GM21825 (cell line): ENCODE results near the gene IL22RA1.

Experiments
- ATAC-seq: cut with Tn5 transposase; IDR thresholded peaks from one replicate; pipeline ENCODE4 v1.9.1; 2021; ENCODE audit warnings: mild to moderate bottlenecking, moderate library complexity; ENCODE audit not compliant: unreplicated experiment

The IL22RA1 gene

DNA sequence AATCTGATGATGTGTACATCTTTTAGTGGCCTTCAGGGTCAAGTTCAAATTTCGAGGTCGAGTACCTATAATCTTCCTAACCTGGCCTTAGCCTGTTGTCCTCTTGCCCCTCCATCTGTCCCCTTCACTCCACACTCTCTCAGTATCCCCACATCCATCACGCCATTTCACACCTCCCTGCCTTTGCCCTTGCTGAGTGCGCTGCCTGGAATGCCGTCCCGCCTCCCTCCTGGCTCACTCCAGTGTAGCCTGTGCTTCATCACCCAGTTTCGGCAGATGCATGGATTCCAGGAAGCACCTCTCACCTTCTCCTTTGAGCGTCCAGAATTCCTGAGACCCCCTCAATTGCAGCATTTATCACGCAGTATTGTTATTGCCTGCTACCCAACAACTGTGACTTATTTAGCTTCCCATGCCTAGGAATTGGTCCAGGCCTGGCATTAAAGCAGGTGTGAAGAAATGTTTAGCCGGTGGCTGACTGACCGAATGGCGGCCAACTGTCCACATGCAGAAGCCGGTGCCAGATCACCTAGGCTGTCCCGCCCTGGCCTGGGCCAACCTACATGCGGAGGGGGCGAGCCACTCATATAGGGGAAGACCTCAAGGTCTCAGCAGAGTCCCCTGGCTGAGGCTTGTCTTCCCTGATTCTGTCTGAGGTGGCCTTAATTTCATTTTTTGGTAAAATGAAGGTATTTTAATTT, 65.5 kb downstream of the IL22RA1 start:
- ATAC-seq: no peak

DNA sequence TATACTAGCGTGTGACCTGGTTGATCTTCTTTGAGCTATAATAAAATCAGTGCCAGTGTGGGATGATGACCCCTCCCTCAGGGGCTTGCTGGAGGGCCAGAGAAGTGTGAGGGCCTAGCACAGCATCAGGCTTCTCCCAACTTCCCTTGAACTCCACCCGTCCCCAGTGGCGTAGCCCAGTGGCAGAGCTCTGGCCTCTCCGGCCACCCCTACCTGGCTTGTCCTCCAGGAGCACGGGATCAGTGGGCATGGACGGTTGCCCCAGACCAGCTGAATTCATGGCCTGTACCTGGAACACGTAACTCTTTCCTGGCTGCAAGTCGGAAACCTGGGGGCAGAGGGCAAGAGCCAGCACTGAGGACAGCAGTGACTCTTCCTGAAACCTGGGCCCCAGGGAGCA, 67.0 kb downstream of the IL22RA1 start:
- no peak for ATAC-seq

DNA sequence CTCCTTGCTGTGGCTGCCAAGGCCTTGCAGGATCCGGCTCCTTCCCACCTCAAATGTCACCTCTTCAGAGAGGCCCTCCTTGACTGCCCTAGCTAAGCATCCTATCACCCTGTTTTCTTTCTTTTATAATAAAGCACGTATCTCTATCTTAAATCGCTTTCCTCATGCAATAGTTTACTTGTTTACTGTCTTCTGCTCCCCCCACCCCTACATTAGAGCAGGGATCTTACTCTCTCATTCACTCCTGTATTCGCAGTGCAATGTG, 67.4 kb downstream of the IL22RA1 start:
- ATAC-seq: no peak

DNA sequence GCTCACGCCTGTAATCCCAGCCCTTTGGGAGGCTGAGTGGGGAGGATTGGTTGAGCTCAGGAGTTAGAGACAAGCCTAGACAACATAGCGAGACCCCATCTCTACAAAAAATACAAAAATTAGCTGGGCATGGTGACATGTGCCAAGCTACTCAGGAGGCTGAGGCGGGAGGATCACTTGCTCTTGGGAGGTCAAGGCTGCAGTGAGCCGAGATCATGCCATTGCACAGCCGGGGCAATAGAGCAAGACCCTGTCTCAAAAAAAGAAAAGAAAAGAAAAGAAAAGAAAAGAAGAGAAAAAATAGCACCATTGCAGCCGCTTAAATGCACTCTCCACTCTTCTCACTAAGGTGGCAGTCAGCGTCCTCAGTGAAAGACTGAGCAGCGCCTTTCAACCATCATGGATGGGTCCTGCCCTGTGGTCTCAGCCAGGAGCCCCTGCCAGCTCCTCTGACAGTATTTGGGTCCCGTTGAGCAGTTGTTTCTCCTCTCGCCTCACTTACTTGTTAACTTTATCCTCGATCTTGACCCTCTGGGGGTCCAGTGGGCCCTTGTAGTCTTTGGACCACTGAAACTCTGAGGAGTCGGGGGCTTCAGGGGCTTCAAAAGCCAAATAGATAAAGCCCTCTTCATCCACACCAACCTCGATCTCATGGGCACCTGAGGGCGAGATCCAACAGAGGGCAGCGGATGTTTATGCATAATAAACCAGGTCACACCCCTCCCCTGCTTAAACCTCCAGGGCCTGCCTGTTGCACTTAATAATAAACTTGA, 67.9 kb downstream of the IL22RA1 start:
- no peak for ATAC-seq

DNA sequence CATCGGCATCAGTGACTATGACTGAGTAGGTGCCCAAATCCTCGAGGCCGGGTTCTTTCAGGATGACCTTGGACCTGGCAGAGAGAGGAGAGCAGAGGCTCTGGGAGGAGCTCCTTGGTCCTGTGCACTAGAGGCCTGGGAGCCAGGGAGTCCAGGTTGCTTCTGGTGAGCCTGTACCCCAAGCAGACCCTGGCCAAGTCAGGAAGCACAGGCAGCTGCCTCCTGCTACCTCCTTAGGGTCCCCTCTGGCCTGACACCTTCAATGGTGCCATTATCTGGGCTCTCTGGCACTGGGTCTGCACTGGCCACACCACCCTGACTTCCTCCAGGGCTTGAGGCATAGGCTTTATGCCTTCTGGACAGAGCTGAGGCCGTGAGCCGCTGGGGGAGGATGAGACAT, 68.7 kb downstream of the IL22RA1 start:
- no peak for ATAC-seq

DNA sequence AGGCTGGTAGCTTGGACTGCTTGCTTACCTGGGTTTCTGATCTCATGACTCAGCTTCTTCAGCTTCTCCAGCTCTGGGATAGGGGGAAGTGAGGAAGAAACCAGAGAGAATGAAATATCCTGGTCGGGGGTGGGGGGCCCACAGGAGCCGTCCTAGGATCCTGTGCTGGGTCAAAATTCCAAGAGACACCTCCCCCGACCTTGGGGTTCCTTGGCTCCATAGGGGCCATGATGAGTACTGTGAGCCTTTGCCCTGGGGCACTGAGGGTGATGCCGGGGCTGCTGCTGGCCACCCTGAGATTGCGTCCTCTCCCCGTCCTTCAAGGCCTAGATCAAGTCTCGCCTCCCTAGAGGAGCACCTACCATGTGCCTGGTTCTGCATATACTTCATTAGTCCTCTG, 71.0 kb downstream of the IL22RA1 start:
- ATAC-seq: no peak

DNA sequence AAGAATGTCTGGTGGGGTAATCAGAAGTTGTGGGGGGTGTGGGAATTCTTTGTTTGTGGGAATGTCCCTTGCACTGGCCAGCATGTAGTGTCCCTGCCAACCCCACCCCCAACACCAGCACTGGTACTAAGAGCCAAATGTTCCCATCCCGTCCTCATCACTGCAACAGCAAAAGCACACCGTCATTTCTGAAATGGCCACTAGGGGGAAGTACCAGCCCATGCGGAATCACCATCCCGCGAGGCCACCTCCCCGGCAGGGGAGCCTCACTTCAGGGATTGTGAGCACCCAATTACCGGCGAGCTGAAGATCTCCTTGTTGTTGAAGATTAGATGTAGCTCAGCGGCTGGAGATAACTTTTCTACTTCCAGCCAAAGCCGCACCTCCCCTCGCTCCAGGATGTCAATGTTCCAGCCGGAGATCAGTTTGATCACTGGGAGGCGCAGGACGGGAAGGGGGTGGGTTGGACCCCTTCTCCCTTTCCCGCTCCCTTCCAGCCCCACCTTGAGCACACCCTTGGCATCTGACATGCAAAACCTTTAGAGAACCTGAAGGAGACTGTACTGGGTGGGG, 72.0 kb downstream of the IL22RA1 start:
- ATAC-seq: no peak

DNA sequence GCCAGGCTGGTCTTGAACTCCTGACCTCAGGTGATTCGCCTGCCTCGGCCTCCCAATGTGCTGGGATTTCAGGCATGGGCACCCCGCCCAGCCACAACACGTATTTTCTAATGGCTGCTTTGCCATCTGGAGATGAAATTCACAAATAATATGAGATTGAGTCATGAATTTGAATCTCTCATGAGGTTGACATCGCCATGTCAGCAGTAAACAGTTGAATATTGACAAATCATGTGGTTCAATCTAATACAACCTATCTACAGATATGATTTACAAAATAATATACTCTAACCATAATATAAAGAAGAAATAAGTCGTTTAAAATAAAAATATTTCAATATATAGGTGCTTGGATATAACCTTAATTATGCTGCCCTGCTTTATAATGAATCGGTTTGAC, 73.1 kb downstream of the IL22RA1 start:
- no peak for ATAC-seq
